Fibroblast of skin of abdomen (primary cell): ENCODE data around the gene FHIT.
"Not testable (repeated sequence)": the region's sequence is repeated elsewhere in the genome, so short reads cannot be mapped to it uniquely, and the experiment has no call there.

Experiments
- DNase-seq: peaks from one replicate; pipeline ENCODE4 v3.0.0-alpha.2; 2013

FHIT gene

DNA sequence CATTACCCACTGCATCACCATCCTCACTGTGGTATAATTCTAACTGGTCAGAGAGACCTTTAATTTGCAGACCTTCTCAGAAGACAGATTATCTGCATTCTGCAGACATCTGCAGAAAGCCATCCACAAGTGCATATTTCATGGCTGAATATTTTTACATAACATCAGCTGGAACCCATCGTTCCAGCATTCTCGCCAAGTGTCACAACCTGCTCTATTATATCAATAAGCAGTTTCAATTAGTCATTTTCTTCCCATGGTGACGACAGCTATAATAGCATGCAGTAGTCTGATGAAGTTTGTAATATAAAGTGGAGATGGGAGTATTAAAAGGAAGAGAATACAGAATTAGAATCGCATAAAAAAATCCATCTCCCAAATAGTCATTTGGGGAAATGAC is 334.7 kb downstream of the FHIT start:
- DNase-seq: peak; percentile 25

- DNase-seq: no peak
Observed at GRCh38 chr3:60913474-60913873, 337.8 kb downstream of the FHIT start.

DNA sequence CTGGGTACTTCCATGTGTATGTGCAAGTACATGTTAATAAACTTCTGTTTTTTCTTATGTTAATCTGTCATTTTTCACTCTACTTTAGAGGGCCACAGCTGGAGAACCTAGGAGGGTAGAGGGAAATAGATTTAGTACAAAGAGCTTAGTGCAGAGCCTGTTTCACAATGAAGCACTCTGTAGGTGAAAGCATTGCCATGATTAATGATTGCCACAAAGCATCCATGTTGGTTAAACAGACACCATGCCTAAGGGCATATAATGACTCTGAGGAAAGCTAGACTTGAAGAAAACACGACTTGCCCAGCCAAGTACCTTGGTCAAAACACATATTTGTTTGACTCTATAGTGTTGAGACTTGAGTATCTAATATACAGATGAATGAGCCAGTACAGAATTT is 338.4 kb downstream of the FHIT start:
- DNase-seq: no peak

GRCh38 chr3:60912142-60912541 is 339.1 kb downstream of the FHIT start:
- no peak for DNase-seq

GRCh38 chr3:60909526-60909925 is 341.7 kb downstream of the FHIT start:
- DNase-seq: no peak

DNA sequence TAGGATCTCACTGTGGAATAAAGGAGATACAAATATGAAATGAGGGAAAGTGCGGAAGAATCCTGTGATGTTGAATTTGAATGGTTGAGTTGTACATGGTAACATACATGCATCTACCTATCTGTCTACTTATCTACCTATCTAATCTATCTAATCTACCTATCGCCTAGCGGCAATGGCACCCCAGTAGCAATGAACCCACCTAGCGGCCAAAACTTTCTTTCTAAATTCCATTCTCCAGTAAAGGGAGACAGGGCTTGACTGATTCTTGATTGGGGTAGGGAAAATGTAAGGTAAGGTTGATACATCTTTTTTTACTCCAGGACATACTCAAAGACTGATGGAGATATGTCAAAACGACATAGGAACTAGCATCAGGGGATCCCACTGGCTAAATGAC is 345.0 kb downstream of the FHIT start:
- DNase-seq: no peak

DNA sequence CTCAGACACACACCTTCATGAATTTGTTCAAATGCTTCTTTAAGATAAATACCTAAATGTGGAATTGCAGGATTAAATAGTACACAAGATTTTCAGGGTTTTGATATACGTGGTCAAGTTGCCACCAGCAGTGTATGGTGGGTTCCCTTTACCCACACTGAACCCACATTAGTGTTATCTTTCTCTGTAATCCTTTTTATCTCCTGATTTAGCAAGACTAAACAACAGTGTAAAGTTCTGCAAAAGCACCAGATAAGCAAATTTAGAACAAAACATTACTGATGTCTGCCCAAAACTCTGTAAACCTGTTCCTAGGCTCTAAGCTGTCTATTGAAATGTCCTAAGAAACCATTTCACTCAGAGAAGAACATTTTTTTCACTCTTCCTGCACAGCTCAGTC is 352.9 kb downstream of the FHIT start:
- no peak for DNase-seq

DNA sequence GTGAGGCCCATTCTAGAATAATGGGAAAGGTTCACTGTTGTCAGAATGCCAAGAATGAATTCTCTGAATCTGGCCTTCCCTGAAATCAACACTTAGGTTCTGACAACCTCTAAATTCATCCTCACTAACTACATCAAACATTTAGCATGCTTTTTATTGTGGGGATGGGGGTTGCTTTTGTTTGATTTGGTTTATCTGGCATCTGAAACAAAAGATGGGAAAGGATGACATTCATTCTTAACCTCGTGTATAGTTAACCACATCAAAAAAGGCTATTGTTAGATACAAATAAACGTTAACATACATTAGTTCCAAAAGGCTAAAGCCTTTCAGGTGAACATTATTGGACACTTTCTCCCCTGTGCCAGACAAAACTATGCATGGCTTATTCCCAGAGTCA is 357.3 kb downstream of the FHIT start:
- no peak for DNase-seq

GRCh38 chr3:60890226-60890625 is 361.0 kb downstream of the FHIT start:
- no peak for DNase-seq

- not testable (repeated sequence) for DNase-seq
Observed at GRCh38 chr3:60888952-60889351, 362.3 kb downstream of the FHIT start.

GRCh38 chr3:60887574-60887973 is 363.7 kb downstream of the FHIT start:
- no peak for DNase-seq

GRCh38 chr3:60886518-60886917 is 364.7 kb downstream of the FHIT start:
- no peak for DNase-seq

DNA sequence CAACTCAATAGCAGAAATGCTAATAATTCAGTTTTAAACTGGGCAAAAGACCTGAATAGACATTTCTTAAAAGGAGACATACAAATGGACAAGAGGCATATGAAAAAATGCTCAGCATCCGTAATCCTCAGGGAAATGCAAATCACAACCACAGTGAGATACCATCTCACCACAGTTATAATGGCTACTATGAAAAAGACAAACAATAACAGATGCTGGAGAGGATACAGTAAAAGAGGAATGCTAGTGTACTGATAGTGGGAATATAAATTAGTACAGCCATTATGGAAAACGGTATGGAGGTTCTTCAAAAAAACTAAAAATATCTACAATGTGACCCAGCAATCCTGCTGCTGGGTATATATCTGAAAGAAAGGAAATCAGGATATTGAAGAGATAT is 367.2 kb downstream of the FHIT start:
- no peak for DNase-seq

- no peak for DNase-seq
Observed at GRCh38 chr3:60877188-60877587, 374.1 kb downstream of the FHIT start.

GRCh38 chr3:60870396-60870795 is 380.9 kb downstream of the FHIT start:
- DNase-seq: no peak

GRCh38 chr3:60867200-60867599 is 384.1 kb downstream of the FHIT start:
- DNase-seq: no peak

DNA sequence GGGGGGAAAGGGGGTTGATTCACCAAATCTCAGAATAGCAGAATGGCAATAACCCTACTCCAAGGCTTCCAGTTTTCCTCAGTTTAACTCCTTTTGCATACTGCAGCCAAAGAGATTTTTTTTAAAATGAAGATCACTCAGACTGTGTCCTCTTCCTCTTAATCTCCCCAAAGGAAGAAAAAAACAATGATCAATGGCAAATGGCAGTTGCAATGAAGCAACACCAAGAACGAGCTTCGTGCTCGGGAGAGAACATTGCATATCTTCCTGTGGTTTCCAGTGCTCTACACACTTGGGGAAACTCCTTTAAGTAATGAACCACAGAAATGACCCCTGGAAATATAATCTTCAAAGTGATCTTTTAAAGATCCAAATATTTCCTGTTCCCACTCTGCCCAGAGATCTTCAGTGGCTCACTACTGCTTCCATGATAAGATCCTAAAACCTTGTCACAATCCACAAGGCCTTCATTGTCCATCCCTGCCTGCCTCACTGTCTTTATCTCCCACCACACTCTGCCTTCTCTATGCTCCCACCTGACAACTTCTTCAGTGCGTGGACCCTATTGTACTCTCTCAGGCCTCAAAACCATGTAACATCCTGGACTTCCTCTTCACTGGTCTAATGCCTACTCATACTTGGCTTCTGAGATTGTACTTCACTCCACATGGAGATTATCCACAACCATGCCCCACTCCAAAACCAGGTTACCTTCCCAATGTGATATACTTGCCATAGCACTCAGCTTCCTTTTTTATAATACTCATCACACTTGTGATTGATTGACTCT is 394.8 kb downstream of the FHIT start:
- DNase-seq: no peak

GRCh38 chr3:60855250-60855649 is 396.0 kb downstream of the FHIT start:
- DNase-seq: no peak

DNA sequence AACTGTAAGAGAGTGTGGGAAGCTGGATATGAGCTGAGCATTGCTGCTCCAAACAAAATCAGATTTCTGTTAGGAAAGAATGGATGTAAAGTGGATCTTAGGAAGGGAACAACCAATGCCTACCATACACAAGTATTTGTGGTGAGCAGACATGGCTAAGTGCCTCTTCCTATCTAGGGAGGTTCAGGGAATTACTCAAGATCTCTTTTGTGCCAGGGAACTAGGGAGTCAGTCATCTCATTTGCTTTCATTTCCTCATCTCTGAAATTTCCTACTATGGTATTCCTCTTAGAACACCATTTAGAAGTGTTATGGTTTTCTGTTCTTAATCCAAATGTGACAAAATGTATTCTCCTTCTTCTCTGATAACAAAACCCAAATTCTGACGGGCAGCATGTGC is 396.5 kb downstream of the FHIT start:
- no peak for DNase-seq

- DNase-seq: no peak
Observed at GRCh38 chr3:60847791-60848190, 403.5 kb downstream of the FHIT start.

DNA sequence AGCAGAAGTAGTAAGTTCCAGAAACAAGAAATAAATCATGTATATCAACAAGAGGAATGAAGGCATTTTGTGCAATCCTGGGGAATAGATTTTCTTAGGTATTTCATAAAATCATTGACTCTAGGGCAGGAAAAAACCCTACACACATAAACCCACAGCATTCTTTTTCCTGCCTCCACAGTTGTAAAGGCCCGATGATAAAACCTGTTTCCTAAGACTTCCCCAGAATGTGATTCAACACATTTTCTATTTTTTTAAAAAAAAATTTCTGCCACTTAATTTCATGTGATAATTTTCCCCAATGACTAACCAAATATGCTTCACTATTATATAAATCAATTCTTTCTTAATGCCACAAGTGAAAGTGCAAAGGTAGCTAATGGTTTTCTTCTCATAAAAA is 407.0 kb downstream of the FHIT start:
- DNase-seq: no peak

- peak; percentile 24 for DNase-seq
Observed at GRCh38 chr3:60841355-60841754, 409.9 kb downstream of the FHIT start.

DNA sequence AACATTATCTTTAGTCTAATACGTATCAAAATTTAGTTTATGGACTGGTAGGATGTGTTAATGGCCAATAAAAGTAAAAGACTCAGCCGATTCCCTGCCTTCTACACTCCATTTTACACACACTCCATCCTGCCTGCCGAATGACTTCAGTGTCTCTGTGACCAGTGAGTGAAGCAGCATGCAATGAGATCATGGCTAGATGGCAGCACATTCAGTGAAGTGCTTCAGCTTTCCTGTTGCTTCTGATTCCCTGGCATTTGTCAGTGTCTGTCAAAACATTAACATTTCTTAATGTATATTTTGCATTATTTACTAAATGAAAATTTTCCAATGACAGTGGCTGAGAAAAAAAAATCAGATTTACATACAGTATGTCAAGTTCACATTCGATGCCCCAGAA is 412.0 kb downstream of the FHIT start:
- DNase-seq: no peak

DNA sequence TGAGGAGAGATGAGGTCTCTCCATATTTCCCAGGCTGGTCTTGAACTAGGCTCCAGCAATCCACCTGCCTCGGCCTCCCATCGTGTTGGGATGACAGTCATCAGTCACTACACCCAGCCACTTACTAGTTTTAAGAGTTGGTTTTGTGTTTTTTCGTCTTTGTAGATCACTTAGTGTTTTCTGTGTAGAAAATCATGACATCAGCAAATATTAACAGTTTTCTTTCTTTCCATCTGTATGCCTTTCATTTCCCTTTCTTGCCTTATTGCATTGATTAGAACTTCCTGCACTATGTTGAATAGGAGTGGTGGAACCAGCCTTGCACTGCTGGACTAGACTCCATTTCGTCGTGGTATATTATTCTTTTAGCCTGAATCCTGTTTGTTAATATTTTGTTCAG is 415.5 kb downstream of the FHIT start:
- no peak for DNase-seq

DNA sequence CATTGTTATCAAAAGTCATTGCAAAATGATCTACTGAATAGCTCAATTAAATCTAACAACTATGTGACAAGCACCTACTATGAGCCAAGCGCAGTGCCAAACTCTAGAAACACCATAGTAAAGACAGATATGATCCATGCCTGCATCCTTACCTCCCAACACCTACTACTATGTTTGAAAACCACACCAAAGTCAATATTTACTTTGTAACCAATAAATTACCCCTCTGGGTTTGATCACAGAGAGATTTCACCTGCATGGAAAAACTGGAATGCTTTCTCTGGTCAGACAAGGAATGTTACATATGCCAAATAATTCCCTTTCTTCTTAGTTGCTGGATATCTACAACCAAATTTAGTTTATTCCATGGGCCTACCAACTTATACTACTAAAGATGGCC is 422.2 kb downstream of the FHIT start:
- DNase-seq: no peak
